IPS-18c (cell line): ENCODE data around the gene FBXW7.

Experiments
- H3K4me3 ChIP-seq: 2 replicates; pipeline ENCODE4 v1.7.0; 2013; ENCODE audit warnings: low read depth, mild to moderate bottlenecking, low read length, moderate library complexity; ENCODE audit not compliant: insufficient read depth
- H3K9me3 ChIP-seq: one replicate; pipeline ENCODE4 v1.6.1; 2013; ENCODE audit warnings: mild to moderate bottlenecking, low read length, moderate library complexity; ENCODE audit not compliant: control insufficient read depth, insufficient read depth

FBXW7 gene

GRCh38 chr4:152535903-152536544, at the start of gene FBXW7:
FBXW7 (minus strand) TSS chr4:152536092; CDS start chr4:152411803, 124,289 bp downstream.
- H3K4me3 ChIP-seq, result peak within 1 kb of the TSS; percentile 99
- peaks cover 8% of the 10 kb centered on the region for H3K9me3 ChIP-seq

DNA sequence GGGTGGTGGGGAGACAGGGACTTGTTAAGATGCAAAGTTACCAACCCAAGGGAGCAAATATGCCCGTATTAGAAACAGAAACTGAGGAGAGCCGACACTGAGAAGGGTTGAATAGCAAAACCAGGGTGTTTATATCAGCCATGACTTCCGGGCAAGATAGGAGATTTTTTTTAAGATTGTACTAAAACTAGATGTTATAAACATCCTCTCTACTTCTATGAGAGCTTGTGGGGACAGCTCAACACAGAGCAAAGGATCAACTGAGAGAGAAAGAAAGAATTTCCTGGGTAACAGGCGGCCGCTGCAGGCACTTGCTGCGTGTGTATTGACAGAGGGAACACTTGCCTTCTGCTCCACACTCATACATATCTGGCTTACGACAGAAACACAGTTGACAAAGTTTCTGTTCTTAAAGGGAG, 49.1 kb upstream of the FBXW7 start:
- no peak overlapping the region for H3K4me3 ChIP-seq
- no peaks in the 10 kb centered on the region for H3K9me3 ChIP-seq

DNA sequence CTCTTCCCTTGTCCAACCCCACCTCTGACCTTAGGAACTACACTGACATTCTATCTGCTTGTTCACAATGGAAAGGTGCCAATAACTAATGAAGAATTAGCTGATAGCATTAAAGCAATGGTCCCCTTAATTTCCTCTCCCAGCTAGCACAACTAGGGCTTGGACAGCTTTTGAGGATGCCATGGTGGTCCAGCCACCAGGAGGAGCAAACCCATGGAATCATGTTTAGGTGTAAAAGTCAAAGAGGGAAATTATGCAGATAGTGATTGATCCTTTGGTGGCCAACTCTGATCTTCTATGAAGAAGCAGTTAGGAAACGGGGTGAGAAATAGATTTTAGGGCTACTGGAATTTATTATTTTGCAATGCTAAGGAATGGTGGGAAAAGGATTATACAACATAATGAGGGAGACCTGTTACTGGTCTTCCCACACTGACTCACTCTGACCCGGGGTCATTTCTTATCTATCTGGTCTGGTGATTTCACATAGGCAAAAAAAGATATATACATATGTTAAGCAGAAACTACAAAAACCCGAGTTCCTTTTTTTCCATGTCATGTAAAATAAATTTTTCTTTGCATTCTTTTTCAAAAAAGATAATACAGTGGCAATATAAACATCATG, 45.8 kb upstream of the FBXW7 start:
- Histone ChIP-seq H3K9me3 (no peaks in the 10 kb centered on the region), H3K4me3 (no peak overlapping the region)

GRCh38 chr4:152579916-152580315, 44.0 kb upstream of the FBXW7 start:
- no peaks in the 10 kb centered on the region for H3K9me3 ChIP-seq
- no peak overlapping the region for H3K4me3 ChIP-seq

DNA sequence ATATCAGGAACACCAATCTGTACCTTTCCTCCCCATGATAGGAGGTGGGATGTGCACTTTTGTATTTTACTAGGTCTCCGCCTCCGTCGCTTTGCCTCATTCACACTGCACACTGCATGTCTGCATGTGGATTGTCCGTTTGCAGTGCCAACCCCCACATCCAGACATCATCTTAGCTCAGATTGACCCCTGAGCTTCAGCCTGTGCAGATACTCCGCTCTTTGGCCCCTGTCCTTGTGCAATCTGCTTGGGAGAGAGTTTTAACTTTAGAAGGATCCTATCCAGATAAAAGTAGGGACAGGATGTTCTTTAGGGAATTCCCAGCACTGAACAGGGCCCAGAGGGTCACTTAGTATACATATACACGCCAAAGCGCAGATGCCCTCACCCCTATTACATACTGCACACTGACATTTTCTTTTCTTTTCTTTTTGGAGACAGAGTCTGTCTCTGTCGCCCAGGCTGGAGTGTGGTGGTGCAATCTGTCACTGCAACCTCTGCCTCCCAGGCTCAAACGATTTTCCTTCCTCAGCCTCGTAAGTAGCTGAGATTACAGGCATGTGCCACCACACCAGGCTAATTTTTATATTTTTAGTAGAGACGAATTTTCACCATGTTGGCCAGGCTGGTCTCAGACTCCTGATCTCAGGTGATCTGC, 43.3 kb upstream of the FBXW7 start:
- no peak overlapping the region for H3K4me3 ChIP-seq
- H3K9me3 ChIP-seq, result no peaks in the 10 kb centered on the region

GRCh38 chr4:152578670-152579069, 42.8 kb upstream of the FBXW7 start:
- Histone ChIP-seq H3K9me3 (no peaks in the 10 kb centered on the region), H3K4me3 (no peak overlapping the region)

- no peaks in the 10 kb centered on the region for H3K9me3 ChIP-seq
- H3K4me3 ChIP-seq, result no peak overlapping the region
These were observed 42.0 kb upstream of the FBXW7 start for GRCh38 chr4:152577708-152578396.

- H3K9me3 ChIP-seq, result no peaks in the 10 kb centered on the region
- H3K4me3 ChIP-seq, result no peak overlapping the region
These were observed 39.6 kb upstream of the FBXW7 start for GRCh38 chr4:152575533-152575932.

DNA sequence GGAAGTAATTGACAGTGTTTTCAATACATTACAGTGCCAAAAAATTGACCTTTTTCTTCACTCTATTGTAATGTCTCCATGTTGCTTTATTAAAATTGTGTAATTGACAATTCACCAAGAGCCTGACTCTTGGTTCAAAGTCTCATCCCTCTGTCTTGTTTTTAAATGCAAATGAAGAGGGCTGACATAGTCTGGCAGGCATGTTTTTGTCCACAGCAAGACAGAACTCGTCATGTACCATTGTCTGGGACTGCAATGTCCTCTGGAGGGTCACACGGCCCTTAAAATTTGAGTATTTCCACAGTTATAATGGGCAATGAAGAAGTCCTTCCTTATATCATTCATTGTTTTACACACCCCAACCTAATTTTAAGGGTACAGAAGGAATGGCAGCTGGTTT, 38.0 kb upstream of the FBXW7 start:
- no peak overlapping the region for H3K4me3 ChIP-seq

DNA sequence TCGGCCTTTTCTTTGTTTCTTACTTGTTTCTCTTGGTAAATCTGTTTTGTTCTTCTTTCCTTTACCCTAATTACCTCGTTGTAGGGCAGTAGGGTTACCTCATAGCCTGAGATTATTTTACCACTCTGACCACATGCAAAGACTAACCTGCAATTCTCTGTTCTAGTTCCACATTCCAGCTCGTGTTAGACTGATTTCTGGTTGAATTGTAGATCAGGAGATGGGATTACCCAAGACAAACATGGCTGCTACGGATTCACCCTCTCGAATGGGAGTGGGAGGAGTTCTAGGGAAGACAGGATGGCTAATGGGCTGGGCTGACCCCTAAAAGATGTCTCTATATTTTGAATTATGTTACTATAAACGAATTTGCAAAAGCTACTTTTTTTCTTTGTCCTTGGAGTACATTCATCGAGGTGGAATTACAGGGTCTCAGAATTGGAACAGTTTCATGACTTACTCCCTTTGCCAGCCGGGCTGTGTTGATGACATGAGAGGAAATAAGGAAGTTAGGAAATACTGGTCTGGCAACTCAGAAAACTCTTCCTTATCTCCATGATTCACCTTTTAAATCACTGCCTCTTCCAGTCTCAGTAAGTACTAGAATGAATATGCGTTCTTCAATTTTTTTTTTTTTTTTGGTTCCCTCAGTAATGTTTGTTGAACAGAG, 36.7 kb upstream of the FBXW7 start:
- H3K9me3 ChIP-seq, result no peaks in the 10 kb centered on the region
- H3K4me3 ChIP-seq, result no peak overlapping the region

More for the DNA sequence above, 38.0 kb upstream of the FBXW7 start:
- no peaks in the 10 kb centered on the region for H3K9me3 ChIP-seq

GRCh38 chr4:152571770-152572169, 35.9 kb upstream of the FBXW7 start:
- no peak overlapping the region for H3K4me3 ChIP-seq
- H3K9me3 ChIP-seq, result no peaks in the 10 kb centered on the region

DNA sequence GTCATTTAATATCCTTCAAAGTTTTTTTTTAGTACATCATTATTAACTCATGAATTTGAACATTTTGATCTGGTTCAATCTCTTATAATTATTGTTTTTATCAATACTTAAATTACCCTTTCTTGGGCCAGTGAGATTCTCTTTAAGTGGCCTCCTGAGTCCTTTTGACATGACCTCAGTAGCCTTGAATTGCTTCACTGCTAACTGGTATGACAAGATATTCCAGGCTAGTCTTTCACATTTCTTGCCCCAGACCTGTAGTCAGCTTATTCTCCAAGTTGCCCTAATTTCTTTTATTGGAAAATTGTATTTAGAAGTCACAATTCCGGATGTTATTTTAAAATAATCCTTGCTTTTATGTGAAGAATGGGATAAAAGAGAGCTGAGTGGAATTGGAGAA, 35.4 kb upstream of the FBXW7 start:
- no peaks in the 10 kb centered on the region for H3K9me3 ChIP-seq
- no peak overlapping the region for H3K4me3 ChIP-seq

DNA sequence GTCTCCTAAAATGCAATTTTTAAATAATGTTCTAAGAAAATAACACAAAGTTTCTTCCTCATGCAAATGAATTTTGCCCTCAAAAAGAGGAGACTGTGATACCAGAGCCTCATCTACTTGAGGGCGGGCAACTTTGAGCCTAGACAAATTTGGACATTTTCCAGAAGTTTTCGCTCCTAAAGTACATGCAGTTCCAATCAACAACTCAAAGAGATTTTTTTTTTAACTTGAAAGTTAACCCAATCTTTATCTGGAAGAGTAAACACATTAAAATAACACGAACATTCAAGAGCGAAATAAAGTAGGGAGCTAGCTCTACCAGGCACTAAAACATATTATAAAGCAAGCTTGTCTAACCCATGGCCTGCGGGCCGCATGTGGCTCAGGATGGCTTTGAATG, 29.4 kb upstream of the FBXW7 start:
- H3K9me3 ChIP-seq, result peaks cover 3% of the 10 kb centered on the region
- no peak overlapping the region for H3K4me3 ChIP-seq

- no peak overlapping the region for H3K4me3 ChIP-seq
- H3K9me3 ChIP-seq, result peaks cover 3% of the 10 kb centered on the region
These were observed 28.4 kb upstream of the FBXW7 start for GRCh38 chr4:152564336-152564735.

GRCh38 chr4:152563209-152563608, 27.3 kb upstream of the FBXW7 start:
- Histone ChIP-seq H3K4me3 (no peak overlapping the region), H3K9me3 (peaks cover 3% of the 10 kb centered on the region)

GRCh38 chr4:152559641-152560040, 23.7 kb upstream of the FBXW7 start:
- no peak overlapping the region for H3K4me3 ChIP-seq
- peaks cover 3% of the 10 kb centered on the region for H3K9me3 ChIP-seq

GRCh38 chr4:152558396-152558795, 22.5 kb upstream of the FBXW7 start:
- Histone ChIP-seq H3K4me3 (no peak overlapping the region), H3K9me3 (peaks cover 3% of the 10 kb centered on the region)
